Kidney epithelial cell (primary cell): ENCODE data around the gene KLK13. TPM values are rescaled to one million over a fixed set of nuclear protein-coding genes. Genes with fewer than 3 reads are reported as not detected.

ENCODE experiments used
- DNase-seq: peaks from one replicate; pipeline ENCODE4 v3.0.0-alpha.2; 2010; ENCODE audit warnings: low read depth
- H3K27me3 ChIP-seq: 2 replicates; pipeline ENCODE4 v1.6.0; 2011; ENCODE audit warnings: low read length; ENCODE audit not compliant: control insufficient read depth, insufficient read depth
- H3K36me3 ChIP-seq: 2 replicates; pipeline ENCODE4 v1.5.1; 2011; ENCODE audit warnings: low read length; ENCODE audit not compliant: control insufficient read depth, insufficient read depth
- H3K4me3 ChIP-seq: 2 replicates; pipeline ENCODE4 v1.5.1; 2011; ENCODE audit warnings: low read depth, mild to moderate bottlenecking, control low read depth, low read length
- CTCF ChIP-seq: IDR thresholded peaks from 2 replicates; pipeline ENCODE4 v1.5.1; 2011; ENCODE audit warnings: mild to moderate bottlenecking, moderate library complexity, low read length, control low read depth, inconsistent platforms; ENCODE audit not compliant: insufficient read depth, poor library complexity, severe bottlenecking
- total RNA-seq: library from RNA; depleted of rRNA; stranded (reverse); fragments of >200 nt; gene quantifications from 2 replicates; pipeline ENCODE4 v1.2.3, GENCODE V29; 2015

The KLK13 gene
- total RNA-seq, 1 donor from 2014 or later, result 0.08 TPM

- no peak overlapping the region for H3K4me3 ChIP-seq
- DNase-seq, result no peak
- peaks cover 2% of the 10 kb centered on the region for H3K27me3 ChIP-seq
- no peak for TF ChIP-seq CTCF
- H3K36me3 ChIP-seq, result no peaks in the 10 kb centered on the region
These were observed 11.8 kb upstream of the KLK13 start for GRCh38 chr19:51076631-51077213.

- no peaks in the 10 kb centered on the region for H3K36me3 ChIP-seq
- no peak for DNase-seq
- peaks cover 2% of the 10 kb centered on the region for H3K27me3 ChIP-seq
- no peak for TF ChIP-seq CTCF
- no peak overlapping the region for H3K4me3 ChIP-seq
These were observed 11.1 kb upstream of the KLK13 start for GRCh38 chr19:51075998-51076397.

GRCh38 chr19:51071095-51071405 lies 6.2 kb upstream of the KLK13 start:
- no peak for TF ChIP-seq CTCF
- no peaks in the 10 kb centered on the region for H3K36me3 ChIP-seq
- H3K4me3 ChIP-seq, result no peak overlapping the region
- H3K27me3 ChIP-seq, result no peaks in the 10 kb centered on the region
- DNase-seq, result no peak

- no peak for DNase-seq
- TF ChIP-seq CTCF, result no peak
- Histone ChIP-seq H3K27me3 (no peaks in the 10 kb centered on the region), H3K4me3 (no peak overlapping the region), H3K36me3 (no peaks in the 10 kb centered on the region)
These were observed 5.6 kb upstream of the KLK13 start for GRCh38 chr19:51070334-51071094.

- no peak for TF ChIP-seq CTCF
- no peaks in the 10 kb centered on the region for H3K36me3 ChIP-seq
- H3K27me3 ChIP-seq, result no peaks in the 10 kb centered on the region
- DNase-seq, result no peak
- no peak overlapping the region for H3K4me3 ChIP-seq
These were observed 1.7 kb upstream of the KLK13 start for GRCh38 chr19:51066393-51067186.
